Measurements from ENCODE around the gene RTEL1. TPM values are rescaled to one million over a fixed set of nuclear protein-coding genes. Genes with fewer than 3 reads are reported as not detected.

The RTEL1 gene
- total and polyA plus RNA-seq, 9 donors = 6.2 to 44.2 (median 21.3) TPM

DNA sequence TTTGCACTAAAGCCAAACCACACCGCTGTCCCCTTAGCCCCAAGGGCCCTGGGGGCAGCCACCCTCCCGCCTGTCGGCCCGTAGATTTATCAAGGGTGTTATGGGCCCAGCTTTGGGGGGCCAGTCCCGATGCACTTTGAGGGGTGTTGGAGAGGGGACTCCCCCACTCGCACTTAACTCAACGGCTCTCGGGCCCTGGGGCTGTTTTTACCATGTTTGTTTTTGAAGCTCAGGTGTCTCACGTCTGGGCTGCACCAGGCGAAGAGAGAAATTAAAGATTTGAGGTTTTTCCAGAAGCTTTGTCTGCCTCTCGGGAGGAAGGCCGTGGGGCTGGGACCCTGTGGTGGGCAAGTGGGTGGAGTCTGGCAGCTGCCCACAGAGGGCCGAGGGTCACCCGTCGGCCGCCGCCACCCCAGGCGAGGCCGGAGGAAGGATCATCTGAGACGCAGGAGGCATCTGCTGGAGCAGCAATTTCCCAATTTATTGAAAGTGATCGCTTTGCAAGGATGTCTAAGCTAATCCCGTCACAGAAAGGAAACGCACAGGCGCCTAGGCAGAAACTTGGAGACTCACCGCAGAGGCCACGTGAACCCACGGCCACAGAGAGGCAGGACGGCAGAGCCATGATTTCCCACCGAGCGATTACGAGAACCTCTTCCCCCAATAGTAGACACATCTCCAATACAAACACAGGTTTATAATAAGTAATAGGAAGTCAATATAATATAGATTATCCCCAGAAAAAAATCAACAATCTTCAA lies 85.3 kb downstream of the RTEL1 start:
- 67 to 80% (median 72%) methylated on average over 30 to 31 of the region's 31 CpGs for WGBS, 3 donors
- no peaks in the 10 kb centered on the region for H3K36me3 ChIP-seq
- no peak overlapping the region for H3K4me3 ChIP-seq
- intact Hi-C loops (cut with DNase I) = no loop called here
- H3K9me3 ChIP-seq = no peaks in the 10 kb centered on the region
- DNase-seq = peak in 3 of 5 donors; percentile 24 to 46 (median 45)
- TF ChIP-seq, protein P1, sequence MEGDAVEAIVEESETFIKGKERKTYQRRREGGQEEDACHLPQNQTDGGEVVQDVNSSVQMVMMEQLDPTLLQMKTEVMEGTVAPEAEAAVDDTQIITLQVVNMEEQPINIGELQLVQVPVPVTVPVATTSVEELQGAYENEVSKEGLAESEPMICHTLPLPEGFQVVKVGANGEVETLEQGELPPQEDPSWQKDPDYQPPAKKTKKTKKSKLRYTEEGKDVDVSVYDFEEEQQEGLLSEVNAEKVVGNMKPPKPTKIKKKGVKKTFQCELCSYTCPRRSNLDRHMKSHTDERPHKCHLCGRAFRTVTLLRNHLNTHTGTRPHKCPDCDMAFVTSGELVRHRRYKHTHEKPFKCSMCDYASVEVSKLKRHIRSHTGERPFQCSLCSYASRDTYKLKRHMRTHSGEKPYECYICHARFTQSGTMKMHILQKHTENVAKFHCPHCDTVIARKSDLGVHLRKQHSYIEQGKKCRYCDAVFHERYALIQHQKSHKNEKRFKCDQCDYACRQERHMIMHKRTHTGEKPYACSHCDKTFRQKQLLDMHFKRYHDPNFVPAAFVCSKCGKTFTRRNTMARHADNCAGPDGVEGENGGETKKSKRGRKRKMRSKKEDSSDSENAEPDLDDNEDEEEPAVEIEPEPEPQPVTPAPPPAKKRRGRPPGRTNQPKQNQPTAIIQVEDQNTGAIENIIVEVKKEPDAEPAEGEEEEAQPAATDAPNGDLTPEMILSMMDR (IDR thresholded peaks at IDR 0.05) = no peak
- TF ChIP-seq EP300 (IDR thresholded peaks at IDR 0.05) = no peak
- no peak for TF ChIP-seq POLR2A (IDR thresholded peaks at IDR 0.05)
- peak overlapping the region in 1 of 2 donors; percentile 90 for H3K27ac ChIP-seq
- no peaks in the 10 kb centered on the region for H3K27me3 ChIP-seq
- peaks cover 9% of the 10 kb centered on the region for H3K4me1 ChIP-seq (ENCODE audit: insufficient read depth)

DNA sequence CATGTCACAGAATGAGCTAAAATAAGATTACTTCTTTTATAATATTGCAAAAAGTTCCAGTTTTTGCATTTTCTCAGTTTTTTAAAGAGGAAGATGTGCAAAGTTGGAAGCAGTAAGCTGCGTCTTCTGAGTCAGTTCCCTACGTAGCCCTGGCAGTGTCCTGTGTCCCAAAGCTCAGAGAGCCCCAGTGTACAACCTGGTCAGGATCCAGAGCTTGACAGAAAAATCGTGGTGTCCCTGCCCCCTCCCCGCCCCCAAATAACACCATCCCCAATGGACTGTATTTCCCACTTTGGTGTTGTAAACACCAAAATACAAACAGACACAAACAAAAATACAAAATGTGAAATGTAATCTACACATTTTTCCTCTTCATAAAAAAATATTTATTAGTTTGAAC lies 86.0 kb downstream of the RTEL1 start:
- Histone ChIP-seq H3K4me1 (ENCODE audit: insufficient read depth) (peaks cover 9% of the 10 kb centered on the region), H3K36me3 (no peaks in the 10 kb centered on the region), H3K9me3 (no peaks in the 10 kb centered on the region), H3K27me3 (no peaks in the 10 kb centered on the region), H3K27ac (no peak overlapping the region), H3K4me3 (no peak overlapping the region)
- intact Hi-C loops (cut with DNase I) = no loop called here
- peak in 1 of 5 donors; percentile 25 for DNase-seq
- 68 to 69% (median 69%) methylated on average over 4 of the region's 4 CpGs for WGBS, 3 donors
- TF ChIP-seq EP300 (IDR thresholded peaks at IDR 0.05) (no peak), POLR2A (IDR thresholded peaks at IDR 0.05) (no peak)
- TF ChIP-seq, protein P1 (IDR thresholded peaks at IDR 0.05) = no peak

DNA sequence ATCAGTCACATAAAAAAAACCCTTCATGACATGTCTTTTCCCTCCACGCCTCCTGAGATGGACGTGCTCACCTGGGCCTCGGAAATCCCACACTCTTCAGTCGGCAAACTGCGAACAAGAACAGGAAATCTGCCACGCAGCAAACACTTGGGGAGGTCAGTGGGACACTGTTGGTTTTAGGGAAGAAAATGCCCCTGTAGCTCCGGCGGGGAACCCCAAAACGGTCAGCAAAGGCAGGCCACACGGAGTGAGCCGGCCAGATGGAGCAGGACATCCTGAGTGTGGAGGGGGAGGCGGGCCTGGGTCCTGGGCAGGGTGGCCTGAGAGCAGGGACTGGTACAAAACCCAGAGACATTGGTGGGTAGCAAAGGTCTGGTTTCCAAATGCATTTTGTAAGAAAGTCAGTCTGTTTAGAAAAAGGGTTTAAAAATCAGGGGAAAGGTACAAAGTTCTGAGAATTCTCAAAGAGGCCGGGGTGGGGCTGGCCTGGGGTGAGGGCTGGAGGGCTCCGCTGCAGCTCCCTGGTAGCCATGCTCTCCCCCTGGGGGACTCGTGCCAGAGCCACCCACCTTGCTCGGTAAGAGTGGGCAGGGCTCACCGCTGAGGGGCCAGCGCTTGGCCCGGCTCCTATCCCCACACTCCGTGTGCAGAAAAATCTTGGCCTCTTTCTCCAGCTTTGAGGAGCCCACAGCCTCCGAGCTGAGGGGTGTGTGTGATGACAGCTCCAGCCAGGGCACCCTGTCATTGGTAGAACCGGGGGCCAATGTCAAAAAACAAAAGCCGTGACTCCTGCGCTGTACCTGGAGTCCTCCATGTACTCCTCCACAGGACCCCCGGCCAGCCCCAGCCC lies 86.7 kb downstream of the RTEL1 start:
- WGBS, 3 donors = 50 to 65% (median 55%) methylated on average over 25 of the region's 25 CpGs
- Histone ChIP-seq H3K36me3 (no peaks in the 10 kb centered on the region), H3K9me3 (no peaks in the 10 kb centered on the region), H3K27me3 (no peaks in the 10 kb centered on the region), H3K4me1 (ENCODE audit: insufficient read depth) (peaks cover 9% of the 10 kb centered on the region), H3K4me3 (no peak overlapping the region), H3K27ac (peak overlapping the region in 1 of 2 donors; percentile 14)
- DNase-seq = peak in 1 of 5 donors; percentile 47
- intact Hi-C loops (cut with DNase I) = no loop called here
- TF ChIP-seq POLR2A (IDR thresholded peaks at IDR 0.05) (no peak), EP300 (IDR thresholded peaks at IDR 0.05) (no peak)
- TF ChIP-seq, protein P1 (IDR thresholded peaks at IDR 0.05) = no peak

DNA sequence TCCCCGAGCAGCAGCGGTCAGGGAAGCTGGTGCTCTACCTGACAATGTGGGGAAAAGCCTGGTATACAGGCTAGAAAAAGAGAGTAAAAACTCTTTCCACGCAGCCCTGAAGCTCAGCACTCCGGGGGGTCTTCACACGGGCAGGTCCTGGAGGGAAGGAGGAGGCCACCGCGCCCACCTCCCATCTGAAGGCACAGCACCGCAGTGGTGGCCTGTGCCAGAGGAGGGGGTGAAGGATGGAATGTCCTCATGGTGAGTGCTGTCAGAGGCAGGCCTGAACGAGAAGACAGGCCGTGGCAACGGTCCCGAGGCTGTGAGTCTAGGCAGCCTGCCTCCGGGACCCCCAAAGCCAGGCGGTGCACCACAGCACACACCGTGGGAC lies 87.3 kb downstream of the RTEL1 start:
- Histone ChIP-seq H3K36me3 (no peaks in the 10 kb centered on the region), H3K4me1 (ENCODE audit: insufficient read depth) (peaks cover 9% of the 10 kb centered on the region), H3K27ac (peak overlapping the region in 1 of 2 donors; percentile 14), H3K9me3 (no peaks in the 10 kb centered on the region), H3K4me3 (no peak overlapping the region), H3K27me3 (no peaks in the 10 kb centered on the region)
- intact Hi-C loops (cut with DNase I) = no loop called here
- no peak for TF ChIP-seq EP300 (IDR thresholded peaks at IDR 0.05)
- TF ChIP-seq, protein P1 (IDR thresholded peaks at IDR 0.05) = no peak
- no peak for TF ChIP-seq POLR2A (IDR thresholded peaks at IDR 0.05)
- peak in 1 of 5 donors; percentile 41 for DNase-seq
- 54 to 69% (median 56%) methylated on average over 15 of the region's 15 CpGs for WGBS, 3 donors

Small RNAs within 50 kb of the gene (small RNA-seq; reads per million reads assigned to genes)
- not detected for gene LIME1
- gene TNFRSF6B = not detected

Other genes starting within 250 kb of the RTEL1 start
- gene KCNQ2, start 185.7 kb upstream of the RTEL1 start, total RNA-seq = not detected
- not detected for gene KCNQ2, start 185.7 kb upstream of the RTEL1 start, polyA plus RNA-seq
- under 1 TPM; 0.36 to 0.94 (median 0.69) TPM for gene EEF1A2, start 159.2 kb upstream of the RTEL1 start, total RNA-seq
- 1 to 10 TPM in 1 of 2 donors, under 1 TPM in 1; 0.25 to 1.3 TPM for gene EEF1A2, start 159.2 kb upstream of the RTEL1 start, polyA plus RNA-seq
- gene PPDPF, start 137.5 kb upstream of the RTEL1 start, total RNA-seq = 100 to 1,000 TPM in 6 of 7 donors, 10 to 100 TPM in 1; 53.8 to 315 (median 201) TPM
- gene PPDPF, start 137.5 kb upstream of the RTEL1 start, polyA plus RNA-seq = 100 to 1,000 TPM in 1 of 2 donors, 1 to 10 TPM in 1; 4.9 to 232 TPM
- gene PTK6, start 120.9 kb upstream of the RTEL1 start, total RNA-seq = under 1 TPM in 5 of 7 donors, not detected in 2; 0.08 to 0.46 (median 0.15) TPM
- under 1 TPM; 0.07 to 0.08 TPM for gene PTK6, start 120.9 kb upstream of the RTEL1 start, polyA plus RNA-seq
- gene SRMS, start 110.6 kb upstream of the RTEL1 start, total RNA-seq = not detected
- not detected for gene SRMS, start 110.6 kb upstream of the RTEL1 start, polyA plus RNA-seq
- gene FNDC11, start 104.2 kb upstream of the RTEL1 start, total RNA-seq = 1 to 10 TPM in 1 of 7 donors, under 1 TPM in 5, not detected in 1; 0.10 to 5.5 (median 0.36) TPM
- gene FNDC11, start 104.2 kb upstream of the RTEL1 start, polyA plus RNA-seq = under 1 TPM in 1 of 2 donors, not detected in 1; 0.35 TPM
- gene HELZ2, start 84.1 kb upstream of the RTEL1 start, total RNA-seq = 10 to 100 TPM in 6 of 7 donors, 1 to 10 TPM in 1; 9.4 to 19.6 (median 17.6) TPM
- 10 to 100 TPM in 1 of 2 donors, 1 to 10 TPM in 1; 1.8 to 10.5 TPM for gene HELZ2, start 84.1 kb upstream of the RTEL1 start, polyA plus RNA-seq
- gene GMEB2, start 31.2 kb upstream of the RTEL1 start, total RNA-seq = 10 to 100 TPM in 3 of 7 donors, 1 to 10 TPM in 4; 9.1 to 14.7 (median 9.7) TPM
- 1 to 10 TPM; 4.1 to 8.6 TPM for gene GMEB2, start 31.2 kb upstream of the RTEL1 start, polyA plus RNA-seq
- gene STMN3, start 4.9 kb upstream of the RTEL1 start, total RNA-seq = 10 to 100 TPM; 17.3 to 91.1 (median 58.7) TPM
- gene STMN3, start 4.9 kb upstream of the RTEL1 start, polyA plus RNA-seq = 10 to 100 TPM in 1 of 2 donors, 1 to 10 TPM in 1; 7.4 to 62.1 TPM
- 1 to 10 TPM; 2.0 to 6.4 (median 4.1) TPM for gene TNFRSF6B, start 38.3 kb downstream of the RTEL1 start, total RNA-seq
- 1 to 10 TPM in 1 of 2 donors, not detected in 1; 7.0 TPM for gene TNFRSF6B, start 38.3 kb downstream of the RTEL1 start, polyA plus RNA-seq
- 10 to 100 TPM; 25.6 to 59.5 (median 47.4) TPM for gene ARFRP1, start 49.7 kb downstream of the RTEL1 start, total RNA-seq
- 10 to 100 TPM; 15.3 to 38.5 TPM for gene ARFRP1, start 49.7 kb downstream of the RTEL1 start, polyA plus RNA-seq
- gene ZGPAT, start 49.7 kb downstream of the RTEL1 start, total RNA-seq = 10 to 100 TPM; 14.0 to 25.6 (median 18.9) TPM
- gene ZGPAT, start 49.7 kb downstream of the RTEL1 start, polyA plus RNA-seq = 10 to 100 TPM in 1 of 2 donors, 1 to 10 TPM in 1; 1.7 to 26.4 TPM
- 10 to 100 TPM in 4 of 7 donors, 1 to 10 TPM in 3; 7.5 to 21.6 (median 13.7) TPM for gene LIME1, start 78.4 kb downstream of the RTEL1 start, total RNA-seq
- gene LIME1, start 78.4 kb downstream of the RTEL1 start, polyA plus RNA-seq = 10 to 100 TPM in 1 of 2 donors, under 1 TPM in 1; 0.15 to 15.6 TPM
- 100 to 1,000 TPM in 5 of 7 donors, 10 to 100 TPM in 2; 20.6 to 199 (median 104) TPM for gene SLC2A4RG, start 81.5 kb downstream of the RTEL1 start, total RNA-seq
- 10 to 100 TPM in 1 of 2 donors, 1 to 10 TPM in 1; 2.2 to 66.7 TPM for gene SLC2A4RG, start 81.5 kb downstream of the RTEL1 start, polyA plus RNA-seq
- 10 to 100 TPM; 11.4 to 55.1 (median 35.2) TPM for gene ZBTB46, start 173.0 kb downstream of the RTEL1 start, total RNA-seq
- 10 to 100 TPM in 1 of 2 donors, 1 to 10 TPM in 1; 4.1 to 12.2 TPM for gene ZBTB46, start 173.0 kb downstream of the RTEL1 start, polyA plus RNA-seq
- gene ABHD16B, start 203.2 kb downstream of the RTEL1 start, total RNA-seq = not detected
- under 1 TPM in 1 of 2 donors, not detected in 1; 0.57 TPM for gene ABHD16B, start 203.2 kb downstream of the RTEL1 start, polyA plus RNA-seq
- gene TPD52L2, start 207.0 kb downstream of the RTEL1 start, total RNA-seq = 10 to 100 TPM; 51.5 to 78.0 (median 68.8) TPM
- gene TPD52L2, start 207.0 kb downstream of the RTEL1 start, polyA plus RNA-seq = 10 to 100 TPM; 73.3 to 78.9 TPM
- gene DNAJC5, start 236.8 kb downstream of the RTEL1 start, total RNA-seq = 10 to 100 TPM; 12.4 to 32.8 (median 26.5) TPM
- 10 to 100 TPM; 11.1 to 12.3 TPM for gene DNAJC5, start 236.8 kb downstream of the RTEL1 start, polyA plus RNA-seq